A204.1 (cell line): Measurements from ENCODE around the gene SRRD.

ENCODE experiments used
- FAIRE-seq: peaks from 2 replicates; lab custom pipeline; 2012; peaks lifted over from hg19 to GRCh38; lab: Jason Lieb, UNC

SRRD gene

GRCh38 chr22:26483043-26483438 lies 636 bp upstream of the SRRD start:
- FAIRE-seq = no peak

DNA sequence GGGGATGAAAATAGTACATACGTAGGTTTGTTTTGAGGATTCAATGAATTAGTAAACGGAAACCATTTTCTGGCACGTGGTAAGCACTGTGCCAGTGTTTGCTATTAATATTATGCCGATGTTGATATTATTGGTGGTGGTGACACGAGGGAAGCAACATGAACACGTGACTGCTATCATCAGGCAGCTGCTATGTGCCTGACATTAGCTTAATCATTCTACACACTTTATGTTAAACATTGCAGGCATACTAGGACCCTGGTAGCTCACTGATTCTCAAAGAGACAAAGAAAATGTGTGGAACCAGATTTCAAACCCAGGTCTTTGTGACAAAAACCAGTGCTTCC lies 656 bp downstream of the SRRD start:
- FAIRE-seq = no peak

DNA sequence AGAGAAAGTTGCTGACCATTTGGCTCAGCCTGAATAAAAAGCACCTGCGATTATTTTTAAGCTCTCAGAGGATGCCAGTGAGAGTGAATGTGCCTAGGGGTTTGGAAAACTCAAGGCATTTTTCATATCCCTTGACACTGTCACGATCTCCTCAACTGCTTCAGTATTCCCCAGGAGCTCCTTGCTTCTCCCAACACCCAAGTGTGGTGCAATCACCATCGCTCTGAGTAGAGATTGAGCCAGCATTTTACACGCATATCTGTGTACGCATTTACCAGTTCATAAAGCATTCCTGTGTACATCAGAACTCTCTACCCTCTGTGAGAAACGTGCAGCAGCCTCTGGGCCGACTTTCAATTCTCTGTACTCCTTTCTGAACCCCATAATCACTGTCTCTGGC lies 1.3 kb downstream of the SRRD start:
- FAIRE-seq = no peak

- FAIRE-seq = no peak
These were observed 2.2 kb downstream of the SRRD start for GRCh38 chr22:26485806-26486390.

DNA sequence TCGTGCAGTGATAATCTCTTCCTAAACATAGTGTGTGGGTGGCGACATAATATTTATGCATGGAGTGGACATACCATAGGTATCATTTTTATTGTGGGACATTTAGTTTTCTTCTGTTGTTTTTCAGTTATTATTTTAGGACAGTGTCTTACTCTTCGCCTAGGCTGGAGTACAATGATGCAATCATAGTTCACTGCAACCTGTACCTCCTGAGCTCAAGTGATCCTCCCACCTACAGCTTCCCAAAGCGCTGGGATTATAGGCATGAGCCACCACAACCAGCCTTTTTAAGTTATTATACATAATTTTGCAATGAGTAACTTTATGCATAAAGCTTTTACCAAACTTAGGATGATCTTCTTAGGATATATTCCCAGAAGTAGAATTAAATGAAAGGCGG lies 2.7 kb downstream of the SRRD start:
- no peak for FAIRE-seq

GRCh38 chr22:26487996-26488395 lies 4.3 kb downstream of the SRRD start:
- FAIRE-seq = no peak

DNA sequence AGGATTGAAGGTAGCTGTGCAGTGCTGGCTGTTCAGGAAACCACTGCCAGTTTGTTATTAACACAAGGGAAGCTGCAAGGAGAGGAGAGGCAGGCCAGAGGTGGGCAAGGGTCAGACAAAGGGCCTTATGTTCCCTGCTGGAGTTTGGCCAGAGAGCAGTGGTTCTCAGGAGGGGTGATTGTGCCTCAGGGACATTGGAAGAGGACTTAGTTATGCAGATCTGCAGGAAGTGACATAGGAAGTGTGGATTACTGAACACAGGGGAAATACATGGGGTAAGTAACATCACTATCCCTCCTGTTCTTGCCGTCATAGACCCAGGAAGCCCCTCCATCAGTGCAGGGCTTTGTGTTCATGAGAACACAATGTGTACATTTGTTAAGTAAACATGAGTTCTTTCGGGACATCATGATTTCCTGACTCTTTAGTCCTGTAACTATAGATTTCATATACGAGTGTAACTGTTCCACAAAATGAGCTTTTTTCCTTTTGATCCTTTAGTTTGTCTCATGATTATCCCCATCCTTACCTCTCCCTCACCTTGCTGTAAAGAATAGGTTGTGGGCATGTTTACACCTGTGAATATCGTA lies 5.9 kb downstream of the SRRD start:
- no peak for FAIRE-seq

DNA sequence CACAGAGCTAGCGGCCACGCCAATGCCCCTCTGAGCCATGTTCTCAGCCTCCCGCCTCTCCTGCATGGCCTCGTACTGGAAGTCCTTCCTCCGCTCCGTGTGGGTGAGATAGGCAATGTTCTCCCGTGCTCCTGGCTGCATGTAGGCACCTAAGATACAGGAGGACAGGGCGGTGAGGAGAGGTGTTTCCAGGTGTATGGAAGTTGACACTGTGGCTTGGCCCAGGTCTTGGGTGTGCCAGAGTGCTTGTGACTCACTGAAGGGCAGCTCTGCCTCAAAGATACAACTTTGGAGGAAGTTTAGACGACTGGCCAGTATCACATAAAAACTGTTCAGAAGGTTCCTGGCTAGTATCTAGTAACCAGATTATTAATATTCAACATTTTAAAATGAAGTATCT lies 8.5 kb downstream of the SRRD start:
- FAIRE-seq = no peak

GRCh38 chr22:26494506-26494905 lies 10.8 kb downstream of the SRRD start:
- FAIRE-seq = no peak

GRCh38 chr22:26496456-26496855 lies 12.8 kb downstream of the SRRD start:
- no peak for FAIRE-seq

- FAIRE-seq = no peak
These were observed 15.6 kb downstream of the SRRD start for GRCh38 chr22:26499188-26499703.

DNA sequence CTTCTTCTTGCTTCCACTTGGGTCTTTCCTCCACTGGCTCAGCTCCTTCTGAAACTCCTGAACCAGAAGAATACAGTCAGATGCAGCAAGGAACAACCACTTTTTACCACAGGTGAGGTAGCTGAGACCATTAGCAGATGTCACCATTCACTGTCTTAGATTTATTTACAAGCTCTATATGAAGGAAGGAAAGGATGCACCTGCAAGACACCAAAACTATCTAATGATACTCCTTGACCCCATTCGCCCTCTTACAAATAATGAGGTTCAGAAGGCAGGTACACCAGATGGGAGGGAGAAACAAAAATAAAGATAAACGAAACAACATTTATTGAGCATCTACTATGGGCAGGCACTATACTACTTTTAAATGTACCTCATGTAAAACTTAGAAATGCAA lies 18.3 kb downstream of the SRRD start:
- FAIRE-seq = no peak

DNA sequence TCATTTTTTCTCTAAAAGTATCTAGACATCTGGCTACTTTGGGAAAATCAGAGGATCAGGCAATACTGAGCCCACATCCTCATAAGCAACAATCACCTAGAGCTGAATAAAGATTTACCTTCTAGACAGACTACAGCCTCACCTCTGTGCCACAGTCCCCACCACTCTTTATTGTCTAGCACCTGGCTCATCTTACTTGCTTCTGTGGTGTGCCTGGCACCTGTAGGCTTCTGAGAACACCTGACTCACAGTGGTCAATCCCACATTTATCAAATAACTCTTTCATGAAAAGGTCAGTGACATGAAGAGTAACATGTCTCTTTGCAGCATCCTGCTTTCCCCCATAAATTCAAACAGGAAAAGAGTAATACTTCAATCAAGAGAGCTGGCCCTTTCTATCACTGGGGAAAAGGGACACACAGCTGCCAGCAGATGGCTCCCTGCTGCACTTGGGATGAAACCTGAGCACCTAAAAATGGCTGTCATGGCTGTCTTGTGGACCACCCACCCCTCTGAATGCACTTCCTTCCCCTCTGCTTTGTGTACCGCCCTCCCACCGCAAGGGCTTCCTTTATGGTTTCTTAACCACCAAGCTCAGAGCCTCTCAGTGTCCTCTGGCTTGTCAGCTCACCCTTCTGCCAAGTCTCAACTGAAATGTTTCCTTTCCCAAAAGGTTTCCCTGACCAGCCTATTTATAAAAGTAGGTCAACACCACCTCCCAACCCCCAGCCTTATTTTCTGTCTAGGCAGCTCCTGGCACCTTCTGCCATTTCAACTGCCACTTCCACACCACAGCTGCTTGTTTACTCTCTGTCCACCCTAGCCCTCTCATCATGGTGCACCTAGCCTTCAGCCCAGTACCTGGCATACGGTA lies 19.2 kb downstream of the SRRD start:
- no peak for FAIRE-seq

DNA sequence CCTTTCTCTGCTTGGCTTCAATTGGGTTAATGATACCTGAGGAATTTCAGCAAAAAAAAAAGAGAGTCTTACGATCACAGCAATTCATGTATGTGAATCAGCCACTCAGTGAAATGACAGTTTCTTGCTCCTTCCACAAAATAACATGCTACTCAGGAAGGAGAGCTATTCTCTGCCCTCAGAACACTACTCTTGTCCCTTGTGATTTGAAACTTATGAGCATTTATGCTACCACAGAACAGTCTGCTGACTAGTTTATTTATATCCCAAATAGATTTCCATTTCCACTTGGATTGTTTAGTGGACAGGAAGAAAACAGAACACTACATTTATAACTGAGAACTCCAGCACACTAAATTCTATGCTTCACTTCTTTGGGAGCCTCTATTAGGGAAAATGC lies 20.1 kb downstream of the SRRD start:
- FAIRE-seq = no peak

DNA sequence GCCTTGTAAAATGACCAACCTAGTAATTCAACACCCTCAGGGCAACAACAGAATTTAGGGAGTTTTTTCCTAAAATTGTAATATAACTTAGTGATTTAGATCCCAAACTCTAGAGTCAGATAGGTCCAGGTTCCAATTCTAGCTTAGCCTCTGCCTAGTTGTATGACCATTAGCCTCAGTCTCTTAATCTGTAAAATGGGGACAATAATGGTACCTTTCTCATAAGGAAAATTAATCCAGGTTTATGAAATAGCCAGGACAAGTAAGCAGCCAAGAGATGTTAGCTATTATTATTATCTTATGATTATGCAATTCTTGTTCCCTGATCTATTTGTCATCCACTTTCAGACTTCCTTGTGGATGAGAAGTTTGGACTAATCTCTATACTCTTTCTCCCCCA lies 24.5 kb downstream of the SRRD start:
- FAIRE-seq = no peak

DNA sequence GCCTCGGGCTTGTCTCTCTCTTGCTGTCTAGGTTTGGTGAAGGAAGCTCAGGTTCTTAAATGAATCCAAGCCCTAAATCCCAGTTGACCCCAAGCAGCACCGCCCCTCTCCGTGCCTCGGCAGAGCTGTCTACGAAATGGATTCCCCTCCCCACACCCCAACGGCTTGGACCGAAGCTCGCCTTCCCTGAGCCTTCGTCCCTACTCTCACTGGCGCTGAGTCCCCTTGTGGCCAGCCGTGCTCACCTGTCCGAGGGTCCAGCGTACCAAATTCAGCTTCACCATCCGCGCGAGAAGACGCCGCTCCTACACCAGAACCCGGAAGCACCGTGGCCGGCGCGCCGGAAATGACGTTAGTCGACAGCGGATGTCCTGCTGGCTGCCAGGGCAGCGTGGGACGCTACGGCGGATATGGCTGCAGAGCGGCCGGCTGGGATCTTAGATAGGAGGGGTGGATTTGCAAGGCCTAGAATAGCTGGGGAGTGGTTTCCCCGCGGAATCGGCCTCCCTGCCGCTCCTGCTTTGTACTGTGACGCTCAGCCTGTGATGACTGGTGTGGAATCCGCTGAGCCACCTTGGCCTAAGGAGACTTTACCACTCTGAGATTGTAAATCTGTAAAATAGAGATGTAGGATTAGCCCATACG lies 28.6 kb downstream of the SRRD start, which contains the start of gene TFIP11:
Gene TFIP11 (minus strand): TSS at position 325 of the 645 bp plus-strand sequence. CDS start 2,201 bp downstream, outside the sequence.
- FAIRE-seq = peak; percentile 72

DNA sequence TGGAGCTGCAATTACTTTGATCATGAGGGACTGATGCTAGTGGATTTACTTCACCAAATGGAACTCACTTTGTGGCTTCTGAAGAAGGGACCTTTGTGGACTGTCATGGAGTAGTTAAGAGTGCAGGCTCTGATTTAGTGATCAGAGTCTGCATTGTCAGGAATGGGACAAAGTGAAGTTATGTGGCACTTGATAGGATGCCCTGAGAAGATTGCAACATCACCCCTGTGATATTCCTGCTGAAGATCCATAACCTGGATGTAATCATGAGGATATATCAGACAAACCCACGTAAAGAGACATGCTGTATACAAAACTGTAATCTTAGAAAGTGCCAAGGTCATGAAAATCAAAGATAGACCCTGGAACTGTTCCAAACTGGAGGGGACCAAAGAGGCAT lies 30.2 kb downstream of the SRRD start:
- no peak for FAIRE-seq

DNA sequence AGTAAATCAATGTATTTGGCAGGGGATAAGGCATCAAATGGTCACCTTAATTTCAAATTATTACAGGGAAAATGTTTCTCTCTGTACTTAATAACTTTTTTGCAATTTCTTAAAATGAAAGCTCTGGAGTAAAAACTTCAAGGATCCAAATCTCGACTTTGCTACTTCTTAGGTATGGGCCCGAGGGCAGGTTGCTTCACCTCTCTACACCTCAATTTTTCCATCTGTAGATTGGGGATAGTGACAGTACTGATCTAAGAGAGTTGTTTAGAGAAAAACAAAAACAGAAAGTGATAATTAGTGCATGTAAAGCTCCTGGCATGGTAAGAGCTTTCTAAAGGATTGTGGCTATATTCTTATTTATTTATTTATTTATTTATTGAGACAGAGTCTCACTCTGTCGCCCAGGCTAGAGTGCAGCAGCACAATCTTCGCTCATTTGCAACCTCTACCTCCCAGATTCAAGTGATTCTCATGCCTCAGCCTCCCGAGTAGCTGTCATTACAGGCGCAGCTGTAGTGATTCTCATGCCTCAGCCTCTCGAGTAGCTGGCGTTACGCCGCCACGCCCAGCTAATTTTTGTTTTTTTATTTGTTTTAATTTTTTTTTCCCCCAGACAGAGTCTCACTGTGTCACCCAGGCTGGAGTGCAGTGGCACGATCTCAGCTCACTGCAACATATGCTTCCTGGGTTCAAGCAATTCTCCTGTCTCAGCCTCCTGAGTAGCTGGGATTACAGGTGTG lies 30.9 kb downstream of the SRRD start:
- no peak for FAIRE-seq

DNA sequence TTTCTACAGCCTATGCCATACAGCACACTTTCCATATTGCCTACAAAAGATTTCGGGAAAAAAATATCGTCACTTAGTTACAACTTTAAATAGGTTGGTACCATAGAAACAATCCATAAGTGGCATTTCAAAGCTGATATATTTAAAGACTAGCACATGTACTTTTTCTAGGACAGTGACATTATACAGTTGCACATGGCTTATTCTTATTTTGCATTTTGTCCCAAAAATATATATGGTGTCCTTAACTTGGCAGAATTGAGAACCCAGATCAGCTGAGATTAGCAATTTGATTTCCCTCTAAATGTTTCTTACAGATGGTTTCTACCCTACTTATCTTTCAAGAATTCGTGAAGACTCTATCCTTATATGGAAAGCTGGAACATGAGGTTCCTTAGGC lies 32.3 kb downstream of the SRRD start:
- no peak for FAIRE-seq

GRCh38 chr22:26516503-26516902 lies 32.8 kb downstream of the SRRD start:
- no peak for FAIRE-seq

DNA sequence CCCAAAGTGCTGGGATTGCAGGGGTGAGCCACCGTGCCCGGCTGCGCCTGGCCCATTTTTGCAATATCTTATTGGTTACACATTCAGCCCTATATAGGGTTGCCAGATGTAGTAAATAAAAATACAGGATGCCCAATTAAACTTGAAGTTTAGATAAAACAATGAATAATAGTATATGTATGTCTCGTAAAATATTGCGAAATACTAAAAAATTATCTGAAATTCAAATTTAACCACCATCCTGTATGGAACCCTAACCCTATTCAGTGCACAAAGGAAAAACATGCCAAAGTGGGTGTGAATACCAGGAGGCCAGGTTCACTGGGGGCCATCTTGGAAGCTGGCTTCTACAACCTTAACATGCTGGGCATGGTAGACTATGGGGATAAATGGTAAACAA lies 33.8 kb downstream of the SRRD start:
- FAIRE-seq = no peak

DNA sequence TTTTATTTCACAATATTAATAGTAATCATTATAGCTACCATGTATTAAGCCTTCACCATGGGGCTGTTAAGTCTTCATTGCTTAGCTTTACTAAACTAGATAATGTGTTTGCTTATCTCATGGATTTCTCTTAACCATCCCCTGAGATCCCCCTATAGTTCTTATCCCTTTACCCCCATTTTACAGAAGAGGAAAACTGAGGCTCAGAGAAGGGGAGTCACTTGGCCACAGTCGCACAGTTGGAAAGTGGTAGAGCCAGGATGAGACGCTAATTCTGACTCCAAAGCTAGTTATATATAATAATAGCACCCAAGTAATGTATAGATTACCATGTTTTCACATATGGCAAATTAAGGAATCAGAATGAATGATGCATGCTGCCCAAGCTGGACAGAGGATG lies 38.3 kb downstream of the SRRD start:
- no peak for FAIRE-seq
